ENCODE data around the gene SLC66A2. TPM values are rescaled to one million over a fixed set of nuclear protein-coding genes. Genes with fewer than 3 reads are reported as not detected.

SLC66A2 gene
- polyA plus RNA-seq, 2 donors = 38.8 to 57.7 TPM

DNA sequence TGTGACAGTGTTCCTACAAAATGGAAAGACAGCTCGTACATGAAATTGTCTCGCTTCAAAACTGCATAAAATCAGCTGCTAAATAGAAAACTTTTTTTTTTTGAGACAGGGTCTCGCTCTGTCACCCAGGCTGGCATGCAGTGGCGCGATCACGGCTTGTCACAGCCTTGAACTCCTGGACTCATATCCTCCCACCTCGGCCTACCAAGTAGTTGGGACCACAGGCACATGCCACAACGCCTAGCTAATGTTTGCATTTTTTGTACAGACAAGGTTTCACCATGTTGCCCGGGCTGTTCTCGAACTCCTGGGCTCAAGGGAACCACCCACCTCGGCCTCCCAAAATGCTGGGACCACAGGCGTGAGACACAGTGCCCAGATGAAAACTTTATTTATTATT, 33.7 kb upstream of the SLC66A2 start:
- peaks cover 0 to 6% of the 10 kb centered on the region in 2 donors for H3K4me1 ChIP-seq (ENCODE audit: control insufficient read depth in 2 of 2, insufficient read depth in 2 of 2, low read length in 1 of 2)
- no peaks in the 10 kb centered on the region for H3K27me3 ChIP-seq (ENCODE audit: control insufficient read depth in 1 of 2, insufficient read depth in 2 of 2, low read length in 2 of 2)
- H3K36me3 ChIP-seq (ENCODE audit: control insufficient read depth in 2 of 2, insufficient read depth in 2 of 2, low read length in 1 of 2) = no peaks in the 10 kb centered on the region
- no peak overlapping the region for H3K27ac ChIP-seq (ENCODE audit: low read depth in 2 of 2, low read length in 1 of 2)
- 89 to 92% methylated on average over 12 of the region's 12 CpGs for WGBS, 2 donors
- no peaks in the 10 kb centered on the region for H3K9me3 ChIP-seq (ENCODE audit: control insufficient read depth in 2 of 2, insufficient read depth in 1 of 2, low read depth in 1 of 2, low read length in 1 of 2)
- no peak overlapping the region for H3K4me3 ChIP-seq (ENCODE audit: low read depth in 1 of 2, low read length in 2 of 2)

GRCh38 chr18:79983793-79984192, 32.3 kb upstream of the SLC66A2 start:
- H3K27ac ChIP-seq (ENCODE audit: low read depth in 2 of 2, low read length in 1 of 2) = no peak overlapping the region
- peaks cover 0 to 6% of the 10 kb centered on the region in 2 donors for H3K4me1 ChIP-seq (ENCODE audit: control insufficient read depth in 2 of 2, insufficient read depth in 2 of 2, low read length in 1 of 2)

GRCh38 chr18:79983253-79983652, 31.8 kb upstream of the SLC66A2 start:
- Histone ChIP-seq H3K27ac (ENCODE audit: low read depth in 2 of 2, low read length in 1 of 2) (peak overlapping the region in 1 of 2 donors; percentile 18), H3K36me3 (ENCODE audit: control insufficient read depth in 2 of 2, insufficient read depth in 2 of 2, low read length in 1 of 2) (peaks cover 0 to 3% of the 10 kb centered on the region in 2 donors), H3K4me3 (ENCODE audit: low read depth in 1 of 2, low read length in 2 of 2) (no peak overlapping the region), H3K4me1 (ENCODE audit: control insufficient read depth in 2 of 2, insufficient read depth in 2 of 2, low read length in 1 of 2) (peaks cover 0 to 6% of the 10 kb centered on the region in 2 donors), H3K27me3 (ENCODE audit: control insufficient read depth in 1 of 2, insufficient read depth in 2 of 2, low read length in 2 of 2) (no peaks in the 10 kb centered on the region), H3K9me3 (ENCODE audit: control insufficient read depth in 2 of 2, insufficient read depth in 1 of 2, low read depth in 1 of 2, low read length in 1 of 2) (no peaks in the 10 kb centered on the region)
- WGBS, 2 donors = 69 to 76% methylated on average over 4 of the region's 4 CpGs

More at GRCh38 chr18:79983793-79984192, 32.3 kb upstream of the SLC66A2 start:
- peaks cover 0 to 3% of the 10 kb centered on the region in 2 donors for H3K36me3 ChIP-seq (ENCODE audit: control insufficient read depth in 2 of 2, insufficient read depth in 2 of 2, low read length in 1 of 2)
- WGBS, 2 donors = 80 to 91% methylated on average over 7 of the region's 7 CpGs
- H3K27me3 ChIP-seq (ENCODE audit: control insufficient read depth in 1 of 2, insufficient read depth in 2 of 2, low read length in 2 of 2) = no peaks in the 10 kb centered on the region
- H3K9me3 ChIP-seq (ENCODE audit: control insufficient read depth in 2 of 2, insufficient read depth in 1 of 2, low read depth in 1 of 2, low read length in 1 of 2) = no peaks in the 10 kb centered on the region
- H3K4me3 ChIP-seq (ENCODE audit: low read depth in 1 of 2, low read length in 2 of 2) = no peak overlapping the region

- Histone ChIP-seq H3K27ac (ENCODE audit: low read depth in 2 of 2, low read length in 1 of 2) (no peak overlapping the region), H3K4me1 (ENCODE audit: control insufficient read depth in 2 of 2, insufficient read depth in 2 of 2, low read length in 1 of 2) (peaks cover 0 to 6% of the 10 kb centered on the region in 2 donors)
Measured at GRCh38 chr18:79982736-79983135, 31.3 kb upstream of the SLC66A2 start.

DNA sequence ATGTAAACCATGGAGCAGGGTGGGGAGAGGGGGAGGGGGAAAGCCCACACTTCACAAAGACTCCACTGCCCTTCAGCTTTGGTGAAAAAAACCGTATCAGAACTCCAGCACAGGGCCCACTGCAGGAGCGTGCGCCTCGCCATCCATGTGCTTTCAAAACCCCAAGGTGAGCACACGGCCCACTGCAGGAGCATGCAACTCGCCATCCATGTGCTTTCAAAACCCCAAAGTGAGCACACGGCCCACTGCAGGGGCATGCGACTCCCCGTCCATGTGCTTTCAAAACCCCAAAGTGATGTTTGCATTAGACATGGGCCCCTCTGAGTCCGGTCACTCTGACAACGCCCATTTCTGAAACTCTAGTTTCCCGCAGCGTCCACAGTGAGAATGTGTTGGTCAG, 29.1 kb upstream of the SLC66A2 start:
- WGBS, 2 donors = 84 to 89% methylated on average over 13 of the region's 13 CpGs
- H3K4me3 ChIP-seq (ENCODE audit: low read depth in 1 of 2, low read length in 2 of 2) = no peak overlapping the region
- peaks cover 0 to 6% of the 10 kb centered on the region in 2 donors for H3K4me1 ChIP-seq (ENCODE audit: control insufficient read depth in 2 of 2, insufficient read depth in 2 of 2, low read length in 1 of 2)
- H3K36me3 ChIP-seq (ENCODE audit: control insufficient read depth in 2 of 2, insufficient read depth in 2 of 2, low read length in 1 of 2) = peaks cover 0 to 3% of the 10 kb centered on the region in 2 donors
- H3K9me3 ChIP-seq (ENCODE audit: control insufficient read depth in 2 of 2, insufficient read depth in 1 of 2, low read depth in 1 of 2, low read length in 1 of 2) = no peaks in the 10 kb centered on the region
- no peaks in the 10 kb centered on the region for H3K27me3 ChIP-seq (ENCODE audit: control insufficient read depth in 1 of 2, insufficient read depth in 2 of 2, low read length in 2 of 2)
- no peak overlapping the region for H3K27ac ChIP-seq (ENCODE audit: low read depth in 2 of 2, low read length in 1 of 2)

More at GRCh38 chr18:79982736-79983135, 31.3 kb upstream of the SLC66A2 start:
- H3K9me3 ChIP-seq (ENCODE audit: control insufficient read depth in 2 of 2, insufficient read depth in 1 of 2, low read depth in 1 of 2, low read length in 1 of 2) = no peaks in the 10 kb centered on the region
- H3K36me3 ChIP-seq (ENCODE audit: control insufficient read depth in 2 of 2, insufficient read depth in 2 of 2, low read length in 1 of 2) = peaks cover 0 to 3% of the 10 kb centered on the region in 2 donors
- 83 to 85% methylated on average over 6 of the region's 6 CpGs for WGBS, 2 donors
- H3K4me3 ChIP-seq (ENCODE audit: low read depth in 1 of 2, low read length in 2 of 2) = no peak overlapping the region
- no peaks in the 10 kb centered on the region for H3K27me3 ChIP-seq (ENCODE audit: control insufficient read depth in 1 of 2, insufficient read depth in 2 of 2, low read length in 2 of 2)

GRCh38 chr18:79979843-79980242, 28.4 kb upstream of the SLC66A2 start:
- no peak overlapping the region for H3K4me3 ChIP-seq (ENCODE audit: low read depth in 1 of 2, low read length in 2 of 2)
- H3K27ac ChIP-seq (ENCODE audit: low read depth in 2 of 2, low read length in 1 of 2) = no peak overlapping the region
- H3K4me1 ChIP-seq (ENCODE audit: control insufficient read depth in 2 of 2, insufficient read depth in 2 of 2, low read length in 1 of 2) = peaks cover 0 to 6% of the 10 kb centered on the region in 2 donors
- no peaks in the 10 kb centered on the region for H3K9me3 ChIP-seq (ENCODE audit: control insufficient read depth in 2 of 2, insufficient read depth in 1 of 2, low read depth in 1 of 2, low read length in 1 of 2)
- H3K27me3 ChIP-seq (ENCODE audit: control insufficient read depth in 1 of 2, insufficient read depth in 2 of 2, low read length in 2 of 2) = no peaks in the 10 kb centered on the region
- WGBS, 2 donors = 93 to 95% methylated on average over 5 of the region's 5 CpGs
- peaks cover under 1 to 4% of the 10 kb centered on the region in 2 donors for H3K36me3 ChIP-seq (ENCODE audit: control insufficient read depth in 2 of 2, insufficient read depth in 2 of 2, low read length in 1 of 2)

DNA sequence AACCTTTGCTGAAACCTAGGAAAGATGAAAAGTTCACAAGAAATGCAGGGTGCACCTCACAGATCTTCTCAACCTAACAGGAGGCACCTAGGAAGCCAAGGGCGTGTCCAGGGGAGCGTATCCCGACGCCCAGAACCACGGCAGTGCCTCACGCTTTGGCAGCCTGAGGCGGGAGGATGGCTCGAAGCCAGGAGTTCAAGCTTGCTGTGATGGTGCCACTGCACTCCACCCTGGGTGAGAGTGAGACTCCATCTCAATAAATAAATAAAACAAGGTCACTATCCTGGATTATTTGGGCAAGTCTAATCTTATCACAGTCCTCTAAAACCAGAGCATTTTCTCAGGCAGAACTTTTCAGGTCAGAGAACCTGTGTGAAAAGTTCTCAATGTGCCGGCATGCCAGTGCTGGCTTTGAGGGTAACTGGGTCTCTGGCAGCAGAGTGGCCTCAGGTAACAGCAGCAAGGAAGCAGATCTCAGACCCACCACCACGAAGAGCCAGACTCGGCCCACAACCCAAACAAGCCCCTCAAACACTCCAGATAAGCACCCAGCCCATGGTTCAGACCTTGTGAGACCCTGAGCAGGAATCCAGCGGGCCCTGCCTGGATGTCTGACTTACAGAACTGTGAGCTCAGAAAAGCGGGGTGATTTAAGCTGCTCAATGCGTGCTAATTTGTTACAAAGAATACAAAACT, 24.7 kb upstream of the SLC66A2 start:
- Histone ChIP-seq H3K36me3 (ENCODE audit: control insufficient read depth in 2 of 2, insufficient read depth in 2 of 2, low read length in 1 of 2) (peaks cover 14 to 25% of the 10 kb centered on the region in 2 donors), H3K27me3 (ENCODE audit: control insufficient read depth in 1 of 2, insufficient read depth in 2 of 2, low read length in 2 of 2) (no peaks in the 10 kb centered on the region), H3K27ac (ENCODE audit: low read depth in 2 of 2, low read length in 1 of 2) (peak overlapping the region in 1 of 2 donors; percentile 59), H3K4me3 (ENCODE audit: low read depth in 1 of 2, low read length in 2 of 2) (no peak overlapping the region), H3K9me3 (ENCODE audit: control insufficient read depth in 2 of 2, insufficient read depth in 1 of 2, low read depth in 1 of 2, low read length in 1 of 2) (no peaks in the 10 kb centered on the region), H3K4me1 (ENCODE audit: control insufficient read depth in 2 of 2, insufficient read depth in 2 of 2, low read length in 1 of 2) (no peaks in the 10 kb centered on the region)
- 56 to 66% methylated on average over 14 of the region's 14 CpGs for WGBS, 2 donors

- Histone ChIP-seq H3K4me3 (ENCODE audit: low read depth in 1 of 2, low read length in 2 of 2) (no peak overlapping the region), H3K4me1 (ENCODE audit: control insufficient read depth in 2 of 2, insufficient read depth in 2 of 2, low read length in 1 of 2) (no peaks in the 10 kb centered on the region), H3K36me3 (ENCODE audit: control insufficient read depth in 2 of 2, insufficient read depth in 2 of 2, low read length in 1 of 2) (peaks cover 15 to 29% of the 10 kb centered on the region in 2 donors), H3K9me3 (ENCODE audit: control insufficient read depth in 2 of 2, insufficient read depth in 1 of 2, low read depth in 1 of 2, low read length in 1 of 2) (no peaks in the 10 kb centered on the region), H3K27me3 (ENCODE audit: control insufficient read depth in 1 of 2, insufficient read depth in 2 of 2, low read length in 2 of 2) (no peaks in the 10 kb centered on the region), H3K27ac (ENCODE audit: low read depth in 2 of 2, low read length in 1 of 2) (no peak overlapping the region)
- 85 to 87% methylated on average over 4 of the region's 4 CpGs for WGBS, 2 donors
Measured at GRCh38 chr18:79975043-79975442, 23.6 kb upstream of the SLC66A2 start.

GRCh38 chr18:79974025-79974654, 22.7 kb upstream of the SLC66A2 start:
- H3K27ac ChIP-seq (ENCODE audit: low read depth in 2 of 2, low read length in 1 of 2) = no peak overlapping the region
- WGBS, 2 donors = 92 to 95% methylated on average over 4 of the region's 4 CpGs
- H3K4me3 ChIP-seq (ENCODE audit: low read depth in 1 of 2, low read length in 2 of 2) = no peak overlapping the region
- H3K4me1 ChIP-seq (ENCODE audit: control insufficient read depth in 2 of 2, insufficient read depth in 2 of 2, low read length in 1 of 2) = no peaks in the 10 kb centered on the region
- H3K27me3 ChIP-seq (ENCODE audit: control insufficient read depth in 1 of 2, insufficient read depth in 2 of 2, low read length in 2 of 2) = no peaks in the 10 kb centered on the region
- H3K36me3 ChIP-seq (ENCODE audit: control insufficient read depth in 2 of 2, insufficient read depth in 2 of 2, low read length in 1 of 2) = peaks cover 15 to 27% of the 10 kb centered on the region in 2 donors
- no peaks in the 10 kb centered on the region for H3K9me3 ChIP-seq (ENCODE audit: control insufficient read depth in 2 of 2, insufficient read depth in 1 of 2, low read depth in 1 of 2, low read length in 1 of 2)
